ENCODE data around the gene NUB1. TPM values are rescaled to one million over a fixed set of nuclear protein-coding genes. Genes with fewer than 3 reads are reported as not detected.

Gene NUB1
- total RNA-seq, 1 donor from 2014 or later = 53.5 TPM

Other genes starting within 250 kb of the NUB1 start
- gene GBX1, start 174.1 kb upstream of the NUB1 start, total RNA-seq = 2.0 and 2.1 TPM in 2 replicates
- not detected in 2 replicates for gene ASB10, start 154.6 kb upstream of the NUB1 start, total RNA-seq
- not detected in 2 replicates for gene H2BK1, start 131.3 kb upstream of the NUB1 start, total RNA-seq
- 48.7 and 55.1 TPM in 2 replicates for gene ABCF2, start 114.6 kb upstream of the NUB1 start, total RNA-seq
- gene CHPF2, start 109.3 kb upstream of the NUB1 start, total RNA-seq = 41.4 and 42.2 TPM in 2 replicates
- gene SMARCD3, start 93.1 kb upstream of the NUB1 start, total RNA-seq = 51.1 and 52.9 TPM in 2 replicates
- 80.6 and 82.9 TPM in 2 replicates for gene WDR86, start 68.2 kb downstream of the NUB1 start, total RNA-seq
- 2.5 and 3.2 TPM in 2 replicates for gene CRYGN, start 98.3 kb downstream of the NUB1 start, total RNA-seq
- 71.7 and 78.8 TPM in 2 replicates for gene RHEB, start 178.1 kb downstream of the NUB1 start, total RNA-seq

All from progenitor cell of endocrine pancreas (in vitro differentiated cells).